Measurements from ENCODE around the gene DUSP1. TPM values are rescaled to one million over a fixed set of nuclear protein-coding genes. Genes with fewer than 3 reads are reported as not detected.
A peak's percentile ranks its signal among the peaks of the same experiment; 100 is the strongest.

The DUSP1 gene
- total and polyA plus RNA-seq, 2 of the 13 experiments (the other 11 are each of a cell fraction or from before 2014, with no cell fraction given) = 27.1 to 55.5 TPM

- TF ChIP-seq, protein P1, sequence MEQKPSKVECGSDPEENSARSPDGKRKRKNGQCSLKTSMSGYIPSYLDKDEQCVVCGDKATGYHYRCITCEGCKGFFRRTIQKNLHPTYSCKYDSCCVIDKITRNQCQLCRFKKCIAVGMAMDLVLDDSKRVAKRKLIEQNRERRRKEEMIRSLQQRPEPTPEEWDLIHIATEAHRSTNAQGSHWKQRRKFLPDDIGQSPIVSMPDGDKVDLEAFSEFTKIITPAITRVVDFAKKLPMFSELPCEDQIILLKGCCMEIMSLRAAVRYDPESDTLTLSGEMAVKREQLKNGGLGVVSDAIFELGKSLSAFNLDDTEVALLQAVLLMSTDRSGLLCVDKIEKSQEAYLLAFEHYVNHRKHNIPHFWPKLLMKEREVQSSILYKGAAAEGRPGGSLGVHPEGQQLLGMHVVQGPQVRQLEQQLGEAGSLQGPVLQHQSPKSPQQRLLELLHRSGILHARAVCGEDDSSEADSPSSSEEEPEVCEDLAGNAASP (CRISPR knock-in tag; IDR thresholded peaks at IDR 0.05; ENCODE audit: borderline replicate concordance) = peak; percentile 95; the same call in 1 of the 2 replicates
- TF ChIP-seq ZNF619 (CRISPR knock-in tag; IDR thresholded peaks at IDR 0.05) (0 out of 2 replicates have a peak, but pooled peaks have one; percentile 34), PHF20 (CRISPR knock-in tag; IDR thresholded peaks at IDR 0.05) (no peak), ATF7-NPFF (CRISPR knock-in tag; IDR thresholded peaks at IDR 0.05; ENCODE audit: low read depth) (0 out of 2 replicates have a peak, but pooled peaks have one; percentile 23), ZBTB34 (CRISPR knock-in tag; IDR thresholded peaks at IDR 0.05) (peak; percentile 58; the same call in 1 of the 2 replicates), RXRA (CRISPR knock-in tag; IDR thresholded peaks at IDR 0.05) (peak; percentile 95), LCORL (IDR thresholded peaks at IDR 0.05) (peak; percentile 51; the same call in 1 of the 2 replicates), LCORL (CRISPR knock-in tag; IDR thresholded peaks at IDR 0.05) (no peak), HNF1B (CRISPR knock-in tag; IDR thresholded peaks at IDR 0.05) (peak; percentile 82), ZNF749 (CRISPR knock-in tag; IDR thresholded peaks at IDR 0.05; ENCODE audit: borderline replicate concordance) (no peak), NFIC (IDR thresholded peaks at IDR 0.05; ENCODE audit: low read length) (peak; percentile 33; the same call in 1 of the 2 replicates), MAX (IDR thresholded peaks at IDR 0.05) (peak; percentile 32; the same call in 1 of the 2 replicates), CHD2 (IDR thresholded peaks at IDR 0.05; ENCODE audit: low read depth, low read length) (peak; percentile 35; the same call in 1 of the 2 replicates), TBL1XR1 (IDR thresholded peaks at IDR 0.05; ENCODE audit: borderline replicate concordance, low read length, partially characterized antibody) (peak; percentile 82), ZNF350 (CRISPR knock-in tag; IDR thresholded peaks at IDR 0.05; ENCODE audit: borderline replicate concordance, low read depth) (no peak)
- TF ChIP-seq, protein P2, sequence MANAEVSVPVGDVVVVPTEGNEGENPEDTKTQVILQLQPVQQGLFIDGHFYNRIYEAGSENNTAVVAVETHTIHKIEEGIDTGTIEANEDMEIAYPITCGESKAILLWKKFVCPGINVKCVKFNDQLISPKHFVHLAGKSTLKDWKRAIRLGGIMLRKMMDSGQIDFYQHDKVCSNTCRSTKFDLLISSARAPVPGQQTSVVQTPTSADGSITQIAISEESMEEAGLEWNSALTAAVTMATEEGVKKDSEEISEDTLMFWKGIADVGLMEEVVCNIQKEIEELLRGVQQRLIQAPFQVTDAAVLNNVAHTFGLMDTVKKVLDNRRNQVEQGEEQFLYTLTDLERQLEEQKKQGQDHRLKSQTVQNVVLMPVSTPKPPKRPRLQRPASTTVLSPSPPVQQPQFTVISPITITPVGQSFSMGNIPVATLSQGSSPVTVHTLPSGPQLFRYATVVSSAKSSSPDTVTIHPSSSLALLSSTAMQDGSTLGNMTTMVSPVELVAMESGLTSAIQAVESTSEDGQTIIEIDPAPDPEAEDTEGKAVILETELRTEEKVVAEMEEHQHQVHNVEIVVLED (CRISPR knock-in tag; IDR thresholded peaks at IDR 0.05; ENCODE audit: borderline replicate concordance) = peak; percentile 33; the same call in 1 of the 2 replicates
- TF ChIP-seq, protein P3, sequence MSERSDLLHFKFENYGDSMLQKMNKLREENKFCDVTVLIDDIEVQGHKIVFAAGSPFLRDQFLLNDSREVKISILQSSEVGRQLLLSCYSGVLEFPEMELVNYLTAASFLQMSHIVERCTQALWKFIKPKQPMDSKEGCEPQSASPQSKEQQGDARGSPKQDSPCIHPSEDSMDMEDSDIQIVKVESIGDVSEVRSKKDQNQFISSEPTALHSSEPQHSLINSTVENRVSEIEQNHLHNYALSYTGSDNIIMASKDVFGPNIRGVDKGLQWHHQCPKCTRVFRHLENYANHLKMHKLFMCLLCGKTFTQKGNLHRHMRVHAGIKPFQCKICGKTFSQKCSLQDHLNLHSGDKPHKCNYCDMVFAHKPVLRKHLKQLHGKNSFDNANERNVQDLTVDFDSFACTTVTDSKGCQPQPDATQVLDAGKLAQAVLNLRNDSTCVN (CRISPR knock-in tag; IDR thresholded peaks at IDR 0.05; ENCODE audit: borderline replicate concordance) = peak; percentile 95
- TF ChIP-seq, protein P4, sequence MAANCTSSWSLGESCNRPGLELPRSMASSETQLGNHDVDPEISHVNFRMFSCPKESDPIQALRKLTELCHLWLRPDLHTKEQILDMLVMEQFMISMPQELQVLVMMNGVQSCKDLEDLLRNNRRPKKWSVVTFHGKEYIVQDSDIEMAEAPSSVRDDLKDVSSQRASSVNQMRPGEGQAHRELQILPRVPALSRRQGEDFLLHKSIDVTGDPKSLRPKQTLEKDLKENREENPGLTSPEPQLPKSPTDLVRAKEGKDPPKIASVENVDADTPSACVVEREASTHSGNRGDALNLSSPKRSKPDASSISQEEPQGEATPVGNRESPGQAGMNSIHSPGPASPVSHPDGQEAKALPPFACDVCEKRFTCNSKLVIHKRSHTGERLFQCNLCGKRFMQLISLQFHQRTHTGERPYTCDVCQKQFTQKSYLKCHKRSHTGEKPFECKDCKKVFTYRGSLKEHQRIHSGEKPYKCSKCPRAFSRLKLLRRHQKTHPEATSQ (CRISPR knock-in tag; IDR thresholded peaks at IDR 0.05; ENCODE audit: borderline replicate concordance) = no peak
Observed at GRCh38 chr5:172764861-172765765, 5.9 kb downstream of the DUSP1 start (continued).
